Suppressor macrophage (primary cell): Measurements from ENCODE around the gene ADGRD2.

Source experiments
- DNase-seq, 4 experiments: peaks; one replicate each; pipeline ENCODE4 v3.0.0-alpha.2; 2020 to 2022

The ADGRD2 gene

DNA sequence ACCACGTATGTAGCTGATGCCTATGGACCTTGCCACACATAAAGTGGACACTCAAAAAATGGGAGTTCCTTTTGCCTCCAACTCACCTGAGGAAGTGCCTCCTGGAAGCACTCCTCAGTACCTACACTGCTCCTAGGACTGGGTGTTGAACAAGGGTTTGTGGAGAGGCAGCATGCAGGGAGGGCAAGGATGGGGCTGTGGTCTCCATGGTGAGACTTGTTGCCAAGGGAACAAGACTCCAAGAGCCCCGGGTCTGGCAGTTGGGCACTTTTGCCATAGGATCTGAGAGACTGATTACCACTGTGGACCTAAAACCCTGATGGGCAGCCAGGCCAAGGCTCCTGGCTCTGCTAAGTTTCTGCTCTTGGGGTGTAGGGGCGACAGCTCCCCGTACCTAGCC is 63.9 kb downstream of the ADGRD2 start:
- no peak for DNase-seq

DNA sequence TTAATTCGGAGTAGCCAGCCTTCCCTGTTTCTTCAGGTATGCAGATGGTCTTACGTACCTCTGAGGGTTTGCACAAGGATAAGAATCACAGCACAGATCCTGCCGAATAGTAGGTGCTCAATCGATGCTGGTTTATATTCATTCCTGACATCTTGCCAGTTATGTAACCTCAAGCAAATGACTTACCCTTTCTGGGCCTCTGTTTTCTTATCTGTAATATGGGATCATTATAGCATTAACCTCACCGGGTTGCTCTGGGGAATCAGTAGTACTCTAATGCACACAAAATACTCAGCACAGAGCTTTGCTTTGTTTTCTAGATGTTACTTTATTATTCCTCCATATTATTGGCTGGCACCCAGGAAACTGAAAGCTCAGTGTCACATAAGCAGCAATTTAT is 64.6 kb downstream of the ADGRD2 start:
- DNase-seq: no peak

DNA sequence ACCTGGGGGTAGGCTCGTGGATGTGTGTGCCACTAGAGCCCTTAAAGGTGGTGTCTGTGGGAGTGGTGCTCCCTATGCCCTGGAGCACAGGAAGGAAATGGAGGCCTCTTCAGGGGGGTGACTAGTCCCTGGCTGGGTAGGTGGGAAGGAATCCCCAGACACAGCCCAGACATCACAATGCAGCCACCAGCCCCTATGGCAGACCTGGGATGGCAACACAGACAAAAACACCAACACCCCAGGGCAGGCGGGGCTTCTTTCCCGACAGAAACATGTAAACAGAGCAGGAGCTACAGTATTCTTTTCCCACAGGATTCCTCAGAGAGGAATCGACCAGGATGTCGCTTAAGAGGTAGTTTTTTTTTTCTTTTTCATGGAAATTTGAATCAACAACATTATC is 67.3 kb downstream of the ADGRD2 start:
- no peak for DNase-seq

DNA sequence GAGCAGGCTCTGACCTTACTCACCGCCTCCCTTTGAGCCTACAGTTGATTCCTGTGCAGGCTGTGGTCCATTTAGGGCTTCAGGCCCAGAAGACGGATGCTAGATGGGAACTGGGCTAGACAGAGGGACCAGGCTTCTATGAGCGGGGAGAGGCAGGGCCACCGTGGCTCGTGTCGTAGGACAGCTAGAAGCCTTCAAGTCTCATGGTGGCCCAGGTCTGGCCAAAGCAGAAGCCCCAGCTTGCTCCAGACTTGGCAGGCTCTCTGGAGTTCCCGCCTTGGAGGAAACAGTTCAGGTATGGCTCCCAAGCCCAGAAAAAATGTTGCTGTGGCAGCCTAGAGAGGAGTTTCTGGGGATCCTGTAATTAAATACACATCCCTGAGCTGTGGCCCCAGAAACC is 67.9 kb downstream of the ADGRD2 start:
- no peak for DNase-seq

DNA sequence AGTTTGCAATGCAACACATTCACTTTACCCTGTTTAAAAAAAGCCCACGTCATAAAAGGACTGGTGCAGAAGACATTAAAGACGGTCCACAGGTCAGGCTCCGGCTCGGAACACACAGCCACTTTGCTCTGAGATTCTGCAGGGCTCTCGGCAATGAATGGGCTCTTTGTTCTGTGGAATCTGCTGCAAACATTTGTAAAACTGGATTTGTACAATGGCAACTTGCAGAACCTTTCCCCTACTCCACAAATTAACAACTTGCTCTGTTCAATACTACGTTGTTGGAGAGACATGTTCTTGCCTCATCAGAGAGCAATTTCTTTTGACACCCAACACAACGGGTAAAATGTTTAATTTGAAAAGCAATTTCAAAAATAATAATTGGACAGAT is 70.0 kb downstream of the ADGRD2 start:
- DNase-seq: no peak

DNA sequence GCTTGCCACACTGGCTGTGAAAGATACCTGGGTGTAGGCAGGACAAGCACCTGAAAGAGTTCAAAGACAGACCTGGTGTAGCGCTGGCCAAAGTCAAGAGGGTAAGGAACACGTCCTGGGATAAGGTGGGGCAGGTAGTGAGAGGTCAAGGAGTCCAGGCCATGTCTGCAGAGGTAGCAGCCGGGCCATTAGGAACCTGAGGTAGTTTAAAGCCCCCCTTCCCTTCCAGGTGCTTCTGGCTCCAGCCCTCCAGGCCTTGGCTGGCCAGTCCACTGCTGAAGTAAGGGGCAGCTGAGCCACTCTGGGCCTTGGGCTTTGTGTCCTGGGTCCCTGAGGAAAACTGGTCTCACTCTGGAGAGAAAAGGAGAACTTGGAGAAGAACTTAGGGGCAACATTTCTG is 70.9 kb downstream of the ADGRD2 start:
- DNase-seq: no peak

DNA sequence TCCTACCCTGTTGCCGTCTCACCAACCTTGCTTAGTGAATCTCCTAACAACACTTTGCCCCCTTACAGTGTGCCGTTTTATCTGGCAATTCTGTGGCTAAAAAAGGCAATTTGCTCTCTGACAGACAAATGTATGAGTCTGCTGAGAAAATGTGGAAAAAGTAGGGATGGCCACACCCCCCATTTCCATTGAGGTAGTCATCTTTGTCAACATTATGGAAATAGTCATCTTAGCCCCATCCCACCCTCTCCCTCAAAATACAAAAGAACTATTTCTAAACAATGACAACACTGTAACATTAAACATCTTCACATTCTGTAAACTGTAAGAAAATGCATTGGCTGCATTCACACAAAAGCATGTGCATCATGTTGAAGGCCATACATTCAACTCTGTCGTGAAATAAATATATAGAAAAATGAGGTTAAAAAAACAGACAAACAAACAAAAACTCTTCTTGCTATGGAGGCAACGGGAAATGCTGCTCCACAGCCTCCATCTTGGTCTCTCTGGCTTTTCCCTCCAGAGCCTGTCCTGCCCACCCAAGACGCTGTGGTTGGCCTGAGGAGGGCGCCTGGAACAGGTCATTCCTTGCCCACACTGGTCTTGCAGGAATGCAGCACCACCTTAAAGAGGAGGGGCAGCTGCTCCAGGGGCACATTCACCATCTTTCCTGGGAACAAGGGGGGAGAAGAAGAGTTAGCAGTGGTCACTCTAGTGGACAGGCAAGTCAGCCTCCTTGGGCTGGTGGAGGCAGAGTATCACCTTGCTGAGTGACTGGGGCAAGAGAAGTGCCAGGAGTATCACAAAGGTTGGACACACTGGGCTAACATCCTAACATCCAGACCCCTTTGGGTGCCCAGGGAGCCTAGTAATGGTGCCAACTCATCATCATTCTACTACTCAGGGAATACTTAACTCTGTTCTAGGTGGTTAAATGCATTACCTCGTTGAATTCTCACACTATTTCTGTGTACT is 72.2 kb downstream of the ADGRD2 start:
- DNase-seq: no peak

DNA sequence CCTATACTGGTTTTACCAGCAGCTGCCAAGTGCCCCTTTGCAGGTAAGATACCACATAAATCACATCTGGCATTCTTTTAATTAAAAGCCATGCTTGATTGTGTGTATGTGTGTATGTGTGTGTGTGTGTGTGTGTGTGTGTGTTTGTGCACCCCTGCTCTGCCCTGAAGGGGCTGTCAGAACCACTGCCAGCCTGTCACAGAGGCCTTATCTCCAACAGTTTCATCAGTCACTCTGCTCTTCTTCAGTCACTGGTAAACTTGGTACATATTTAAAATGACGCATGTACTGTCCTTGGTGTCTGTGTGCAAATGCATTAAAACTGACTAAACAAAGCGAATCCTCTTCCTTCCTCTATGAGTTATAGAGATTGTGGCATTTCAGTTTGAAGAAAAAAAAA is 75.9 kb downstream of the ADGRD2 start:
- DNase-seq: no peak

DNA sequence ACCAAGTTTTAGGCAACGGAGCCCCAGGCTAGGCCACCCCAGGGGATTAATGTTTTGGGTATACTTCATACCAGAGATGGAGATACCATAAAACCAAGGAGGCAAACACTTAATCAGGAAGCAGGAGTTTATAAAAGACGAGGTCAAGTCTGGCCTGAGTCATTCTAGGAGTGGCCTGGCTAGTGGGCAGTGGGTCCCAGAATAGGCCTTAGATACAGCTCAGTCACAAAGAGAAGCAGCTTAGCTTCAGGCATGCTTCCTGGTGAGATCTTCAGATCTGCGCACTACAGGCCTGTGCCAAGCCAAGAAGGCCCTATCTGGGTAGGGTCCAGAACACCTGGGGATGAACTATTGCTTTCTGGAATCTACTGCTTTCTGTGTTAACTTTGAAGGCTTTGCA is 77.5 kb downstream of the ADGRD2 start:
- DNase-seq: no peak
